Stimulated activated CD4-positive, alpha-beta T cell treated with anti-CD3 and anti-CD28 coated beads, Interleukin-1b, Interleukin-23, amount 100 ng/mL, for 48 hours (primary cell): ENCODE data around the gene SLC40A1.

Source experiments
- DNase-seq: peaks from one replicate; pipeline ENCODE4 v3.0.0-alpha.2; 2020

SLC40A1 gene

GRCh38 chr2:189595417-189595816 lies 14.8 kb upstream of the SLC40A1 start:
- DNase-seq, result no peak

GRCh38 chr2:189594305-189594704 lies 13.7 kb upstream of the SLC40A1 start:
- no peak for DNase-seq

GRCh38 chr2:189593115-189593514 lies 12.5 kb upstream of the SLC40A1 start:
- no peak for DNase-seq

DNA sequence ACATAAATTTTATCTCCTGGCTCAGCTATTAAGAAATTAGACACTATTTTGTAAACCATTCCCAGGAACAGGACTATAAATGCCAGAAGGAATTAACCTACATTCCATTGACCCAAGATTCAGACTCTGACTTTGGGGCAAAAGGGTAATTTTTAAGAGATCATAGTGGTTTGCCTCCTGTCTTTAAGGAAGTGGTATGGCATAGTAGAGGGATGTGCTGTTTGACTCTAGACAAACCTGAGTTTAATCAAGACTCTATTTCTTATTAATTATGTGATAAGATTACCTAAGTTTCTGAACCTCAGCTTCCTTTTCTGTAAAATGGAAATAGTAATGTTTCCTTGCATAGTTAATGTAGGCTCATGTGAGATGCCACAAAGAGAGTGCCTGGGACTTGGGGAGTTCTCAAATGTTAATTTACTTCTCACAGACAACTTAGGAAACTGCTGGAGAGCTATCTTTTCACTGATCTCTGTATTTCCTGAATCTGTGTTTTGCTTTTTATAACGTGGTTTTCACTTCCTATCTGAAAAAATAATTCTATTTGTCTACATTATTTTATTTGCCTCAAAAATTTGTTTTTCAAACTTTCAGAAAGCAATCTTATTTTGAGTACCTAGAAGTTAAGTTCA lies 11.9 kb upstream of the SLC40A1 start:
- no peak for DNase-seq

GRCh38 chr2:189587780-189588179 lies 7.2 kb upstream of the SLC40A1 start:
- DNase-seq, result no peak

GRCh38 chr2:189585226-189585756 lies 4.7 kb upstream of the SLC40A1 start:
- no peak for DNase-seq

DNA sequence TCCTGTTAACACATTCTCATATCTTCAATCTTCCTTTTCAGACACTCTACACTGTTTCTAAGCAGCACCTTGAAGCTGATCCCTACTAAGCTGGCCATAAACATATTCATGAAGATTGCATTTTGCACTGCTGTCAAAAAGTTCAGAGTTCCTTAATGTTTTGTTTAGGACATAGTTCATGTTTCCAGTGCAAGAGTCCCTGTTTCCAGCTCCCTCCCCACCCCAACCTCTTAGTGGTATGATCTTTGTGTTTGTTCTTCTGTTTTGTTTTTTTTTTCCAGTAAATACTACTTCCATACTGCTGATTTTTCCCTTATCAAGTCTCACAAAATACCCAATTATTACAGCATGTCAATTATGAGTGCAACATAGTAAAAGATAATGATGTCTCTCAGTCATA lies 4.1 kb upstream of the SLC40A1 start:
- no peak for DNase-seq

GRCh38 chr2:189583227-189584198 lies 2.9 kb upstream of the SLC40A1 start:
- DNase-seq, result no peak

- DNase-seq, result no peak
Measured at GRCh38 chr2:189582809-189583192, 2.2 kb upstream of the SLC40A1 start.

- no peak for DNase-seq
Measured at GRCh38 chr2:189582140-189582808, 1.7 kb upstream of the SLC40A1 start.

DNA sequence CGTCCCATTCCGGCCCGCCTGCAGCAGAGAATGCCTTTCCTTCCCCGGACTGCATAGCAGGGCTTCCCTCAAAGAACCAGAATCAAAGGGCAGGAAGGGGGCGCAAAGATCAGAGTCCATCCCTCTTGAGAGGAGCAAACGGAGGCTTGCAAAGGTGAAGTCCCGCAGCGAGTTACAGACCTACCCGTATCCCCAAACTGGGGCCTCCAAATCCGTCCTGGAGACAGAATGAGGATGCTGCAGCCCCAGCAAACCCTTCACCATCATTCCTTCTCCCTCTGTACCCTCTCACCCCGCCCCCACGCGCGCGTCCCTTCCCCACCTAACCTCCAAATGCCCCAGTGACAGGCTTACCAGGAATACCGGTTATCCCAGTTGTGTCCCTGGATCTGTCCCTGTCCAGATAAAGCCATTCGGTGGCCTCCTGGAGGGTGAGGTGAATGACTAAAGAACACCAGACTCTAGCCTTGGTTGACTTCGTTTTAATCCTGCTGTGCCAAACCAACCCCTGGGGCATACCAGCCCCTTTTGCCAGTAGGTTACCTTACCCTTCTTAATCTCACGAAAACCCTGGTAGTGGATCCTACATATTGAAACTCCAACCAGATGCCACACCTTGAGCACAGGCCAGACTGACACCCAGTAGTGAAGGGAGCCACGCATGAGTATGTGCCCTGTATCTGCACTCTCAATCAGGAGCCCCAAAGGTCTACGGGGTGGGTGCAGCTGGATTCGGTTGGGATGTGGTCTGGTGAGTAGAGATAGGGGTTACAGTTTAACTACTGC lies 961 bp upstream of the SLC40A1 start:
- DNase-seq, result no peak

- peak; percentile 25 for DNase-seq
Measured at GRCh38 chr2:189580241-189580651, 340 bp downstream of the SLC40A1 start.

DNA sequence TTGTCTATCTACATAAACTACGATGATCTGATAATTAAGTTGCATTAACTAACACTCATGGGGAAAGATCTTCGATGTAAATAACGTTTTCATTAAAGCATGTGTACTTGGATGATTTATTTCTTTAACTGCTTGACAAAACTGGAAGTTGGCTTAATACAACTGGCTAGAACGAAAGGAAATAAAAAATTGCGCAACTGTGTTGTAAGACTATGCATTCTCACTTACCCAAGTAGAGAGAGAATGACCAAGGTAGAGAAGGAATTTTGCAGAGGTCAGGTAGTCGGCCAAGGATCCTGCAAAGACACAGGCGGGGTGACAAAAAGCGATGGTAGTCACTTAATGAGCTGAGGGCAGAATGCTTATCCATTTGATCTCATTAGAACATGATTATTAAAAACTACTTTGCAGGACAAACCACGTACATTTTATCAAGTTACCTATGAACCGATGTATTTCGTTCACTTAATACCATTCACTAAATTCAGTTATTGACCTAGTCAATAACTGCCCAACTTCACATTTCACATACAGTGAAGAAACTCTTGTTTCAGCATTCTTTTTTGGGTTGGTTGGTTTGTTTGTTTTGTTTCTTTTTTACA lies 900 bp downstream of the SLC40A1 start:
- no peak for DNase-seq

DNA sequence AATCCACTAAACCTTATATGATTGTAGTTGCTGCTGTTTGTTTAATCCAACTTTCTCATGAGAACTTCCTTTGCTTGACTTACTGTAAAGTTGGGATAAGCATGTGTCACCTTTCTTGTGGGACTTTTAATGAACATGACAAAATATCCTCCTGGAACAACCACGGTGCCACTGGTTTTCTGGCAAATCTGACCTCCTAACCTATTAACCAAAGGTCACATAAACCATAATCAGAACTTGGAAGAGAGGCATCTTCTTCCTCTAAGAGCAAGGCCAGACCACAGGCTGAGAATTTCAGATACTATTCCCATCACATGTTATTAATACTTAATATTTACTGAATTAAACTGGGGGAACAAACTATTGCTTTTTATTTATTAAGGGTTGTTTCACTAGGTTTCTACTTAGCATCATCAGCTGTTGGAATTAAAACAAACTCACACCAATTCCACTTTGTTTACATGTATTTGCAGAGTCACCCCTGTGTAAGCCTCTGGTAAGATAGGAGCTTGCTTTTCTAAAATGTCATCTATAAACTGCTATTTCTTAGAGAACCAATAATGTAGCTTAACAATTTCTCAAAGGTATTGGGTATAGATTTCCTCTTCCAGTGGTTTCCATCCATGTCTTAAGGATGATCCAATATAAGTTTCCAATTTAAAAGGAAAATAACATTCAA lies 2.2 kb downstream of the SLC40A1 start:
- no peak for DNase-seq

DNA sequence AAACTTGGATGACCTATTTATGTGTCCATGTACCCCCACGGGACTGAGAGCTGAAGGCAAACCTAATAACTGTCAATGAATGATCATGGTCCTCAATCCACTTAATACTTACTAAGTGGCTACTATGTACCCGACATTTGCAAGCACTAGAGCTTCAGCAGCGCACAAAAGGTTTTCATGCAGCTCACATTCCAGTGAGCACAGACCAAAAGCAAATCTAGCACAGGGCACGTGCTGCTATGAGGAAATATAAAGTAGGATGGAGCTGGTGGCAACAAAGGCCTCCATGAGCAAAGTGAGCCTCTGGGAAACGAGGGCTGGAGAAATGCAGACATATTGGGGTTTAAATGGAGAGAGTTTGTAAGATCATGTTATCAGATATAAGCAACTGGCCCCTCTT lies 3.5 kb downstream of the SLC40A1 start:
- DNase-seq, result no peak

- DNase-seq, result no peak
Measured at GRCh38 chr2:189576396-189576795, 4.2 kb downstream of the SLC40A1 start.

- no peak for DNase-seq
Measured at GRCh38 chr2:189574793-189575475, 5.7 kb downstream of the SLC40A1 start.

GRCh38 chr2:189570570-189571031 lies 10.0 kb downstream of the SLC40A1 start:
- DNase-seq, result no peak

DNA sequence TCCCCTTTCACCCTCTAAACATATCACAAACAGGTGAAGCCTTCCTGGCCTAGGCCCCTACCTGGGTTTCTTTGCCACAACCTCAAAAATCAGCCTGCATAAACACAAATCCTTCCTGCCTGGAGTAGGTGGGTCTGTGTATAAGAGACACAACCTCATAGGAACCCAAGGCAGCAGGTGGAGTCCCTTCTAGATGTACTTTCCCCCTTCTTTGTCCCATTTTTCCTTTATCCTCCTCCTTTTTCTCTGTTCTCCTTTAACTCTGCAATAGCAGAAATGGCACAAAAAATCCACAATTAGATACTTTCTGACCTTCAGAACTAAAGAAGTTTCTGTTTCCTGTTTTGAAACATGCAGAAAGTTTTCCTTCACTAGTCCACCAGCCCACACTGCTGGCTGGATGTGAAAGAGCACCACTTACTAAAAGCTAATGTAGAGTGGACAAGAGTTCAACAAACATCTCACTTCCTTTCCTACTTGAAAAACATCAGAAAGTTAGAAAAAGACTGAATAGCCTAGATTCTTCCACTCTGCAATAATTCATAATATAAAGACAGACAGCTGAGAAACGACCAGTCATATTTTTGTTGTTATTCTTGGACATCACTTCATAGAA lies 11.2 kb downstream of the SLC40A1 start:
- no peak for DNase-seq

DNA sequence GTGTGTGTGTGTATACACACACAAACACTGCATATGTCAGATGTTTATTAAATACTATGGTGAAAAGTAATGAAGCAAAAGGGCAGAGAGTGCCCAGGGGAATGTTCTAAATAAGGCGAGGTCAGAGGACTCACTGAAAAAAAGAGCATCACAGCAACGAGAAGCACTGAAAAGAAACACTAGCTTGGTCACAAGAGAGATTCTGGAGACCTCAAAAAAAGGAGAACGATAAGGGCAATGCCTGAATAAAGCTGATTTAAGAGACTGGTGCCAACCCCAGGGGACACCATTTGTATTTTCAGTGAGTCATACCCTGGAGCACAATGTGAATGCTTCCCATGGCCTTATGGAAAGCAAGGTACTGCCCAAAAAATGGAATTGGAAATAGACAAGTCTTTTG lies 14.5 kb downstream of the SLC40A1 start:
- no peak for DNase-seq
